ENCODE measurements around the gene CSN3.
"Not testable (repeated sequence)": the region's sequence is repeated elsewhere in the genome, so short reads cannot be mapped to it uniquely, and the experiment has no call there.

The CSN3 gene

GRCh38 chr4:70242297-70242696, at the start of gene CSN3:
Gene CSN3 (plus strand): TSS chr4:70242597. CDS start chr4:70244820, 2,223 bp downstream.
- not testable (repeated sequence) for DNase-seq

- DNase-seq: no peak
Observed at GRCh38 chr4:70192895-70193294, 49.5 kb upstream of the CSN3 start.

- DNase-seq: no peak
Observed at GRCh38 chr4:70195425-70195824, 47.0 kb upstream of the CSN3 start, which contains the start of gene ODAM. Gene ODAM (plus strand): TSS chr4:70195725. CDS start chr4:70196544, 819 bp downstream.

GRCh38 chr4:70196857-70197256, 45.5 kb upstream of the CSN3 start:
- no peak for DNase-seq

GRCh38 chr4:70197842-70198241, 44.6 kb upstream of the CSN3 start:
- DNase-seq: no peak

- no peak for DNase-seq
Observed at GRCh38 chr4:70203601-70204000, 38.8 kb upstream of the CSN3 start.

- not testable (repeated sequence) for DNase-seq
Observed at GRCh38 chr4:70212752-70213151, 29.6 kb upstream of the CSN3 start.

GRCh38 chr4:70216109-70216508, 26.3 kb upstream of the CSN3 start:
- DNase-seq: not testable (repeated sequence)

GRCh38 chr4:70216550-70216949, 25.8 kb upstream of the CSN3 start:
- not testable (repeated sequence) for DNase-seq

GRCh38 chr4:70221389-70221788, 21.0 kb upstream of the CSN3 start:
- DNase-seq: not testable (repeated sequence)

GRCh38 chr4:70221818-70222217, 20.6 kb upstream of the CSN3 start:
- DNase-seq: not testable (repeated sequence)

- DNase-seq: no peak
Observed at GRCh38 chr4:70225824-70226223, 16.6 kb upstream of the CSN3 start, which contains the start of gene FDCSP. Gene FDCSP (plus strand): TSS chr4:70226124. CDS start chr4:70231195, 5,071 bp downstream.

- no peak for DNase-seq
Observed at GRCh38 chr4:70236125-70236524, 6.3 kb upstream of the CSN3 start.

GRCh38 chr4:70239131-70239883, 3.1 kb upstream of the CSN3 start:
- no peak for DNase-seq

- DNase-seq: no peak
Observed at GRCh38 chr4:70239884-70240591, 2.4 kb upstream of the CSN3 start.

- DNase-seq: no peak
Observed at GRCh38 chr4:70243091-70243490, 694 bp downstream of the CSN3 start.

- no peak for DNase-seq
Observed at GRCh38 chr4:70251250-70251944, 9.0 kb downstream of the CSN3 start.

- DNase-seq: no peak
Observed at GRCh38 chr4:70251945-70252277, 9.5 kb downstream of the CSN3 start.

GRCh38 chr4:70269674-70270073, 27.3 kb downstream of the CSN3 start:
- no peak for DNase-seq

GRCh38 chr4:70277121-70277520, 34.7 kb downstream of the CSN3 start:
- no peak for DNase-seq

- no peak for DNase-seq
Observed at GRCh38 chr4:70280567-70280966, 38.2 kb downstream of the CSN3 start.

- DNase-seq: no peak
Observed at GRCh38 chr4:70288651-70289050, 46.3 kb downstream of the CSN3 start.

GRCh38 chr4:70291341-70291740, 48.9 kb downstream of the CSN3 start:
- no peak for DNase-seq

- no peak for DNase-seq
Observed at GRCh38 chr4:70297576-70297975, 55.2 kb downstream of the CSN3 start.
